GM18505 (cell line): Measurements from ENCODE around the gene PTPRG.

ENCODE experiments used
- ATAC-seq: cut with Tn5 transposase; IDR thresholded peaks from one replicate; pipeline ENCODE4 v1.9.1; 2021; ENCODE audit not compliant: unreplicated experiment
- POLR2A ChIP-seq: IDR thresholded peaks from 4 replicates; pipeline ENCODE4 v1.6.1; 2011; ENCODE audit warnings: borderline replicate concordance; ENCODE audit not compliant: insufficient read depth, insufficient read length; ENCODE audit errors: extremely low read depth

The PTPRG gene

DNA sequence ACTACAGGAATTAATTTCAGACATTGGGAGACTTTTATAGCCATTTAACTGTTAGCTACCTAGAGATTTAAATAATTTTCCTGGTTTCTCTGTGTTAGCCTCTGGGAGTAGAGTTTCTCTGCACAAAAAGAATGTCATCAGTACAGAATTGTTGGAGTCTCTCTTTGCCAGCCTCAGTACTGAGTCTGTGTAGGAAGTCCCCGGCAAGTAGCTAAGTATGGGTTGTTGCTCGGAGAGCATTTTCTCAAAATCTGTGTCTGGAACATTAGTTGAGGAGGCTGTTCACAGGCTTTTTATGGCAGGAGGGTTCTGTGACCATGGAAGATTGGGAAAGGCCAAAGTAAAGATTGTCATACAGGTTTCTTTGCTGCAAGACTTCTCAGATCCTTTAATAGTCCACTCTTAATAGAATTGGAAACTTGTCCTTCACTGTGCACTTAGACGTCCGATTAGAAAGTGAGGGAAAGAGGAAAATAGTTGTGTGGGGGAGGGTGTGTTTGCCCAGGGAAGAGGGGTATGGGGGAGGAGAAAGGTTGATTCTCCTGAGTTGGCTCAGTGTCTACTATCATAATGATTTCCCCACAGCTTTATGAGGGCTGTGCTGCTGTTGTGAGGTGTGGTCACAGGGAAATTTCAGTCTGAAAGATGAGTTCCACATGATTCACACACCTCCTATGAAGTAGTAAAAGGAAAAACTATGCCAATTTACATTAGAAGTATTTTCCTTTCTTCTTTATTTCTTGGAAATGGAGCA is 207.1 kb downstream of the PTPRG start:
- ATAC-seq = no peak
- TF ChIP-seq POLR2A = no peak

DNA sequence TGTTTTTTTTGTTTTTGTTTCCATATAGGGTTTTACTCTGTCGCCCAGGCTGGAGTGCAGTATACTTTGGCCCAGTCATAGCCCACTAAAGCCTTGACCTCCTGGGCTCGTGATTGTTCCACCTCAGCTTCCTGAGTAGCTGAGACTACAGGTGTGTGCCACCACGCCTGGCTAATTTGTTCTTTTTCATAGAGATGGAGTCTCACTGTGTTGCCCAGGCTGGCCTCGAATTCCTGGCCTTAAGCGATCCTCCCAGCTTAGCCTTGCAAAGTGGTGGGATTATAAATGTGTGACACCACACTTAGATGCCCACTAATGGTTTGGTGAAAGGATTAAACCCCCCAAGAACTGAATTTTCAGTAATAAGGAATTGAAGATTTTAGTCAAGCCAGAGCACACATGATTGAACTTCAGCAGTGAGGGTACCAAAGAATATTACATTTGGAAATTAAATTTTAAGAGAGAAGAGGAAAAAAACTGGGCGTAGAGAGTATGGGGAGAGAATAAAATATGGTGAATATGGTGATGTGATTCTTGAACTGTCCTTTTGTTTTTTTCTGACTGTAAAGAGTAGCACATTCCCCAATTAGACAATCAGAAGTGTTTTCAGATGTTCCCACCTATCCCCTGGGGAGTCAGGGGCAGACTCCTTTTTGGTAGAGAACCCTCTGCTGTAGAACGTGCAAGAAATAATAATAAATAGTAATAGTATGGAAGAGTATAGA is 208.1 kb downstream of the PTPRG start:
- no peak for ATAC-seq
- no peak for TF ChIP-seq POLR2A

DNA sequence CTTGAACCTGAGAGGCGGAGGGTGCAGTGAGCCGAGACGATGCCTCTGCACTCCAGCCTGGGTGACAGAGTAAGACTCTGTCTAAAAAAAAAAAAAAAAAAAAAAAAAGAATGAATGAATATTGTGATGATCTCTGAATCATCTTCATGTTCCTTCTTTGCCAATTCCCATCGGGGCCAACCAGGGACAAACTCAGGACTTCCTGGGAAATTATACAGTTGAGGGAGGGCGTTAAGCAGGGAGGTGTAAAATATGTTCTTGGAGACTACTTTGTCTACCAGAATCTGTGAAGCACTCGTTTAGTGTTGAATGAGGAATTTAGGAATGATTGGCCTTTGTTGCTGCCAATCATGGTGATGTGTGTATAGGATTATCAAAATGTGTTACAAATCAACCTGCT is 210.6 kb downstream of the PTPRG start:
- TF ChIP-seq POLR2A = no peak

DNA sequence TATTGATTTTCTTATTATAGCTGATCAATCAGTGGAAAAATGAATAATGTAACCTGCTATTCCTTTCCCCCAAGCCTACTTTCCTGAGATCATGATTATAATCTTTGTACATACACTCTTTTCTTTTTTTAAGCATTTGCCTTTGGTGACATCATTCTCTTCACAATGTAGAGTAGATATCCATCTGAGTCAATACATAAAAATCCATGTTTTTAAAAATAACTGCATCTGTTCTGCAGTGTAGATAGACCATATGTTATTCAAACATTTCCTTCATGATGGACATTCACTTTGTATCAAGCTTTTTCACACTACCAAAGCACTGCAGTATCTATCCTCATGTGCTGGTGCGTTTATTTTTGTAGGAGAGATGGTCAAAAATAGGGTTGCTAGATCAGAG is 211.1 kb downstream of the PTPRG start:
- no peak for ATAC-seq
- TF ChIP-seq POLR2A = no peak

More for the DNA sequence above, 210.6 kb downstream of the PTPRG start:
- ATAC-seq = no peak

DNA sequence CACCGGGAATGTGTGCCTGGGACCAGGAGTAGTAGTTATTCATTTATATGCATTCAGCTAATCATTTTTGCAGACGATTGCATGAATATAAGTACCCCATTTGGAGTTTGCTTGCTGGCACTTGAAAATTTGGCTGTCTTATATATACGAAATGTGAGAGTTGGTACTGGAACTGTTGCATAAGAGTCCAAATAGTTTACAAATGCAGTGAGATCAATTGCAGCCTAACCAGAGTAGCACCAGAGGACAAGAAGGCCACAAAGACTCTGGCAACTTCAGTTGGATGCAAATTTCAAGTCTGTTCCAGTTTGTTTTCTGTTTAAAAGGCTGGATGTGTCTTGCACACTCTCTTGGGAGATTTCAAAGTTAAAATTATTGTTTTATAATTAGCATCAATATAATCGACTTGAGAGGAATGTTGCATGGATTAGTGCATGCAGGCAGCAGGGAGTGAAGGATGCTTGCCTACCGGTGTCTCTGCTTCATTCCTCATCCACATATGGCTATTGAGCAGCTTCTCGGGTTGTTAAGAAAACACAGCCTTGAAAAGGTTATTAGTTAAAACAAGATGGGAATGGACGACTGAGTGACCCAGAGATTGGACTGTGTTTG is 213.0 kb downstream of the PTPRG start:
- no peak for TF ChIP-seq POLR2A
- ATAC-seq = no peak

DNA sequence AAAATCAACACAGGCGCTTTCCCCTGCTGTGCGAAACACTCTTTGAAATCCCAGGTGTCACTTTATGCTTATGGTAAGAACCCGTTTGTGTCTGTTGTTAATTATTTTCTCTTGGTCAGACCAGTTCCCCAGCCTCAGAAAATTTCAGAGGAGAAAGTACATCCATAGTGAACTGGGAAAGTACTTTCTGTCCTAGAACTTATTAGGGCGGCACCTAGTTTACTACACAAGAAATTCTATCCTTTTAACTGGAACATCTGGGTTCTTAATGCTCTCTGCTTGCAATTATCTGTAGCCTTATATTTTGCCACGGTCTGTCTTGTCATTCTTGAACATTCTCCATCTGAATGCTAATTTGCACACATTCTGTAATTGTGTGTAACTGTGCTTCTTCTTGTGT is 215.0 kb downstream of the PTPRG start:
- no peak for ATAC-seq
- TF ChIP-seq POLR2A = no peak

DNA sequence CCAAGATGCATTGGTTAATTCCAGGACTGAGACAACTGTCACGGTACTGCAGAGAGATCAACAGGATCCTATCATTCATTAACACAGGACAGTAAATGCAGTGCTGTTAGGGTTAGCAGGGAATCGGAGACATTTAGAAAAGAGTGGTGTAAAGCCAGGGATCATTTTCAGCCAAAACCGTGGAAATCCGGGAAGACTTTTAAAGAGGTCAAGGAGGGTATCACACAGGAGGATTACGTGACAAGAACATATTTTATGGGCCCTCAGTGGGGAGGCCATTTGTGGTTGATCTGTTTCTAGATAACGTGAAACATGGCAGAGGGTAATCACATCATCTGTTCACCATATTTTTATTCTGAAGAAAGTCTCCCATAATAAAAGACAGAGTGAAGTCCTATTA is 216.1 kb downstream of the PTPRG start:
- ATAC-seq = no peak
- no peak for TF ChIP-seq POLR2A

DNA sequence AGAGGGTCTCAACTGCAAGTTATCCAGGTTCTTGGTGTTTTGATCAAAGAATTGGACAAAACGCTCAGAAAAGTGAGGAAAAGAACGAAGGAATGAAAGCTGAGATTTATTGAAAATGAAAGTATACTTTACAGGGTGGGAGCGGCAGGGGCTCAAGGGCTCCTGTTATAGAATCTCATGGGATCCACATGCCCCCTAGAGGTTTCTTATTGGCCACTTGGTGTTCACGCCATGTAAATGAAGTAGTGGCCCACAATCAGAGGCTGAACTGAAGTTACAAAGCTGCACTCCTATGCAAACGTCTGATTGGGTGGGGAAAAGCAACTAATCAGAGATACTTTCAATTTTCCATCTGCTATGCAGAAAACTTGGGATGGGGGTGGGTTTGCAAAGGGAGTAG is 216.7 kb downstream of the PTPRG start:
- TF ChIP-seq POLR2A = no peak
- no peak for ATAC-seq

DNA sequence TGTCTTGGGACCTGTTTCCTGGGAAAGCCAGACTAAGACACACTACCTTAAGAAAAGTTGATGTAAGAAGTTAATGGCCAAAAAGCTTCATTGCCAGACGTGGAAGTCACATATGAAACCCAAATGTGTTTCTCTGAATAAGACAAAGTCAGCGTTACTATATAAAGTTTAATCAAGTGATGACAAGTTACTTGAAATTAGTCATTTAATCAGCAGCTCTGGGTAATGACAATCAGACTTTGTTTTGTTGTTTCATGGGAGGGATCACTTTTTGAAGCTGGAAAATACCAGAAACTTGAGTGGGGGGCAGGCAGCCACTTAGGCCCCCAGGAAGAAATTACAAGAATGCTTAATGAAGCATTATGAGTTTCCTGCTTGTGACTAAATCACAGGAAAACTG is 218.6 kb downstream of the PTPRG start:
- ATAC-seq = no peak
- TF ChIP-seq POLR2A = no peak

DNA sequence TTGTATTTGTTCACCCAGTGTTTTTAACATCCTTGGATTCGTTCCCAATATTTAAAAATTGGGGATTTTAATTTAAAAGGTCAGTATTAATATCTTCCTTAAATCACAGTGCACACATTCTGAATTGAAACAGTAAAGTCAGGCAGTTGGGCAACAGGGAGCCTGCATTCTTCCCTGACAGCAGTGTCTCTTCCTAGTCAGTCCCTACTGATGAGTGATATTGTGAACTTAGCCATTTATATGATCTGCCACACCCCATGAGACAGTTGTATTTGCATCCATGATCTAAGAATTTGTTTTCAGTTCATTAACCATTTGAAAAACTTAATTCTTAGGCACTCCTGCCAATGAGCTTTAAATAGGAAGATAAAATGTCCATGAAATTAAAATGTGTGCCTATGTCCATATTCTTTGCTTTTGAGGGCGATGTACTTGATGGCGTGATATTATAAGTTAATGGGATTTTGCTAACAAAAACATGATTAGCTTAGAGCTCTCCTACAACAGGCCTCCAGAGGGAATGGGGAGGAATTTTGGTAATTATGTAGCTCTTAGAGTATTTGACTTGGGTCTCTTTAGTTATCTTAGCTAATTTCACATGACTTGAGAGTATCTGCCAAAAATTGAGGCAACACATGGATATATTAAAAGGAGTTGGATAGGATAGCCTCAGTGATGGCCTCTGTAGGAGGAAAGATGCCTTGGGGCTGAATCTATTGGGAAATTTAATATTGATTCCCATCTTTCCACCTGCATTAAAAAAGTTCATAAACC is 219.3 kb downstream of the PTPRG start:
- no peak for TF ChIP-seq POLR2A
- ATAC-seq = no peak

DNA sequence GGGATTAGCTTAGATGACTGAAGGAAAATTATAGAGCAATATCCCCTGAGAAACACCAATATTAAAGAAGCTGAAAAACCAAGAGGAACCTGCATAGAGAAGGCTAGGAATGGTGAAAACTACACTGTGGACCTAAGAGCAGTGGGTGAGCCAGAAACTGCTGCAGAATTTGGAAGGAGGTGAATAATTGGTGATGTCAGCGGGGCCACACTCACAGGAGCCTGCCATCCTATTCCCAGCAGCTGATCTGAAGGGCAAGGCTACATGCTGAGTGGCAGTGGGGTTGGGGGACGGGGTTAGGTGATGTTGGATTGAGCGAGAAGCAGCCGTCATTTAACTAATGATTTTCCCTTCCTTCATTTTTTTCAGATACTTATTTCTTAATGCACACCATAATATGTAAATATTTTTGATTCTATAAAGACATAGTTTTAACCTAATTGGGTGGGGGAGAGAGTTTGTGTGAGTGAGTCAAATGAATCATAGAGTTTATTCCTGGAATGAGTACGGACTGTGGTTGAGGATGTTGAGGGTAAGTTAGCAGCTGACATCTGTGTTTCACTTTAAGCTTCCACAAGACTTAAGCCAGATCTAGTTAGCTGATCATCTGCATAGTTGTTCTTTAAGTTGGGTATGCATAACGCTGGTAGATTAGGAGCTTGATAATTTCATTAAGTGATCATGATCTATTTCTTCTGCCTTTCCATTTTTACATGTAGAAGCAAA is 222.8 kb downstream of the PTPRG start:
- ATAC-seq = no peak
- no peak for TF ChIP-seq POLR2A

DNA sequence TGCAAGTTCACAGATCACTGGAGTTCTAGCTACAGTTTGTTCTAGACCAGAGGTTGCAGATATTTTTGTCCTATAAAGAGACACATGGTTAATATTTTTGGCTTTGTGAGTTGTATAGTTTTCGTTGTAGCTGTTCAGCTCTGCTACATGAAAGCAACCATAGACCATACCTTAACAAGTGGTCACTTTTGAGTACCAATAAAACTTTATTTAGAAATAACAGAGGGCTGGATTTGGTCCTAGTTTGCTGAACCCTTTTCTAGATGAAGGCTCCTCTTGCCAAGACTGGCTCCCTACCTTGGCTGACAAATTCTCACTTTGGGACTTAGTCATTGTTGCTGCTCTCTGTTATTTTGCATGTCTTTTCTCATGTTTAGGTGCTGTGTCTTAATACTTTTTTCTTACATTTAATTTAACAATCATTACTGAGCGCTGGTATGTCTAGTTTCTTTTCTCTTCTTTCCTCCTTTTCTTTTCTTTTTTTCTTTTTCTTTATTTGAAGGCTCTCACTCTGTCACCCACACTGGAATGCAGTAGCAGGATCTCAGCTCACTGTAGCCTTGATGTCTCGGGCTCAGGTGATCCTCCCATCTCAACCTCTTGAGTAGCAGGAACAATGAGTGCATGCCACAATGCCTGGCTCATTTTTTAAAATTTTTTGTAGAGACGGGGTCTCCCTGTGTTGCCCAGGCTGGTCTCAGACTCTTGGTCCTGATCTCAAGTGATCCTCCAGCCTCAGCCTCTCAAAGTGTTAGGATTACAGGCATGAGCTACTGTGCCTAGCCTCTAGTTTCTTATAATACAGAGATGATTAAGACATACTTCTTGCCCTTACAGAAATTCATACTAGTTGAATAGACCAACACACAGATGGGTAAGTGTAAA is 227.5 kb downstream of the PTPRG start:
- TF ChIP-seq POLR2A = no peak
- ATAC-seq = no peak

DNA sequence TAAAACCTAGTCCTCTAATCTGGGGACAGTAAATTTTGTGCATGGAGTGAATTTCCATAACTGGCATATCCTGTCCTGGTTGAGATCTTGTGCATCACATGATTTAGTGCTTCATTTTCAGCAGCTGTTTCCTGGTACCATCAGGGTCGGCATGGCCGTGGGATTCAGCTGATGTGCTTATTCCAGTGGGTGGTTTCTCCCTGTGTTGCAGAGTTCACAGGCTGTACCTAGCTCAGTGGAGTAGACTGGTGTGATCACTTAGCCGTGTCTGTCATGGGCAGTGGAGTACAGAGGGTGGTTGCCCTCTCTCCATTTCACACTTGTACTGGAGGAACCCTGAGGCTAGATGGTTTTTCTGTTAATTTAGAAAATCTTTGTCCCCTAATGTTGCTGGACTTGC is 228.5 kb downstream of the PTPRG start:
- no peak for ATAC-seq
- TF ChIP-seq POLR2A = no peak

DNA sequence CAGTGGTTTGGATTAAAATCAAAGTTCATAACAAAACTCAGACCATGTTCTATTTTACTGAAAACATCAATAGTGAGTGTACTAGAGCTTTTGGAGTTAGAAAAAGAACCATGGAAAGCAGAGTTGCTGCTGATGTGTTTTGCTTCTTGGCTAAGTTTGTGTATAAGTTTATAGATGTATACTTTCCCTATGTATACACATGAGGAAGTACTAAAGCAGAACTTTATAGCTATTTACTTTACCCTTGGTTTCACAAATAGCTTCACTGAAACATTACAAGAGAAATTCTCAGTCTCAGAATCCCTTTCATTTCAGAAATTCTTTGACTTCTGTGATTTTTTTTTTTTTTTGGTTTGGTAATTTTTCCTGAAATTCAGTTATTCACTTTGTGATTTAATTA is 229.0 kb downstream of the PTPRG start:
- no peak for TF ChIP-seq POLR2A
- ATAC-seq = no peak
